ENCODE data around the gene DYNC2H1.
"Not testable (repeated sequence)": the region's sequence is repeated elsewhere in the genome, so short reads cannot be mapped to it uniquely, and the experiment has no call there.

Gene DYNC2H1

GRCh38 chr11:103111400-103111799, 2.2 kb downstream of the DYNC2H1 start:
- Mint-ChIP-seq H3K4me3 (peak overlapping the region; percentile 92 to 99 (median 97)), H3K9me3 (peaks cover 2% of the 10 kb centered on the region), H3K27ac (no peak overlapping the region), H3K36me3 (ENCODE audit: low read depth) (peaks cover 19% of the 10 kb centered on the region), H3K27me3 (ENCODE audit: low read depth) (no peaks in the 10 kb centered on the region), H3K4me1 (peaks cover 12% of the 10 kb centered on the region)
- no peak for TF ChIP-seq CTCF (IDR thresholded peaks at IDR 0.05; ENCODE audit: unreplicated experiment in 3 of 3)

DNA sequence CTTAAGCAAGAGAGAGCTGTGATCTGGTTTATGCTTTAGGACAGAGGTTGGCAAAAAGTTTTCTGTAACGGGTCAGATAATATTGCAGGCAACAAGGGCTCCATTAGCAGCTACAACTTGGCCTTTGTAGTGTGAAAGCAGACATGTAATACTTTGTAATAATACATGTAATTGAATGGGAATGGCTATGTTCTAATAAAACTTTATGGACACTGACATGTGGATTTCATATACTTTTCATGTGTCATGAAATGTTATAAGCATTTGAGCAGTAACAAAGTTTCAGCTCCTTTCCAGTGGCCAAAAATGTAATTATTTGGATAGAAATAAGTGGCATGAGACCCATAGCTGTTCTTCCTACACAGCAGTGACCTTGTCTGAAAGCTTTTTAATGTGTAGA, 3.1 kb downstream of the DYNC2H1 start:
- Mint-ChIP-seq H3K9me3 (peaks cover 2% of the 10 kb centered on the region), H3K27me3 (ENCODE audit: low read depth) (no peaks in the 10 kb centered on the region), H3K4me1 (peaks cover 12% of the 10 kb centered on the region), H3K36me3 (ENCODE audit: low read depth) (peaks cover 19% of the 10 kb centered on the region), H3K27ac (no peak overlapping the region), H3K4me3 (peak overlapping the region in 2 of 3 experiments; percentile 2 to 12)
- TF ChIP-seq CTCF (IDR thresholded peaks at IDR 0.05; ENCODE audit: unreplicated experiment in 3 of 3): no peak

DNA sequence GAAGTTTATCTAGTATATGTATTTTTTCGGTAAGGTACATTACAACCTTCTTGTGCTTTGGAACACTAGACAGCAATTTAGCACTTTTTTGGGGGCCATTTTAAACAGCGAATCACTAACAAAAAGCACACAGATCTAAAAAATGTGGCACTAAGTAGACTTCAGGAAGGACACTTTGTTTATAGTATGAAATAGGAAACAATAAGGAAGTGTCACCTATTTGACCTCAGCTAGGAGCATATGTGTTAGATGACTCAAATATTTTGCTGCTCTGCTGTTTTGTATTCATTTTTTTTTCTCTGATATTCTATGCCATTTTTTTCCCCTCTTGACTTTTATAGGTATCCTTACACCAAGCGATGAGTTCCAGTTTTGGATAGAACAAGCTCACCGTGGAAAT, 5.6 kb downstream of the DYNC2H1 start:
- H3K36me3 Mint-ChIP-seq (ENCODE audit: low read depth): peaks cover 19% of the 10 kb centered on the region
- no peak overlapping the region for H3K4me3 Mint-ChIP-seq
- peaks cover 12% of the 10 kb centered on the region for H3K4me1 Mint-ChIP-seq
- no peak for TF ChIP-seq CTCF (IDR thresholded peaks at IDR 0.05; ENCODE audit: unreplicated experiment in 3 of 3)
- H3K9me3 Mint-ChIP-seq: peaks cover 2% of the 10 kb centered on the region
- H3K27ac Mint-ChIP-seq: no peak overlapping the region
- H3K27me3 Mint-ChIP-seq (ENCODE audit: low read depth): no peaks in the 10 kb centered on the region

GRCh38 chr11:103125462-103125861, 16.2 kb downstream of the DYNC2H1 start:
- no peaks in the 10 kb centered on the region for H3K27me3 Mint-ChIP-seq (ENCODE audit: low read depth)
- H3K4me3 Mint-ChIP-seq: no peak overlapping the region
- no peaks in the 10 kb centered on the region for H3K9me3 Mint-ChIP-seq
- peaks cover 50% of the 10 kb centered on the region for H3K36me3 Mint-ChIP-seq (ENCODE audit: low read depth)
- H3K27ac Mint-ChIP-seq: no peak overlapping the region
- no peaks in the 10 kb centered on the region for H3K4me1 Mint-ChIP-seq
- TF ChIP-seq CTCF (IDR thresholded peaks at IDR 0.05; ENCODE audit: unreplicated experiment in 3 of 3): no peak

DNA sequence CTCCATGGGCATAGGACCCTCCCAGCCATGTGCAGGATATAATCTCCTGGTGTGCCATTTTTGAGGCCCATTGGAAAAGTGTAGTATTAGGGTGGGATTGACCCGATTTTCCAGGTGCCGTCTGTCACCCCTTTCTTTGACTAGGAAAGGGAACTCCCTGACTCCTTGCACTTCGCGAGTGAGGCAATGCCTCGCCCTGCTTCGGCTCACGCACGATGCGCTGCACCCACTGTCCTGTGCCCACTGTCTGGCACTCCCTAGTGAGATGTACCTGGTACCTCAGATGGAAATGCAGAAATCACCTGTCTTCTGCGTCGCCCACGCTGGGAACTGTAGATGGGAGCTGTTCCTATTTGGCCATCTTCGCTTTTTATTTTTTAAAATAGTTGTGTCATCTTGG, 32.8 kb downstream of the DYNC2H1 start:
- Mint-ChIP-seq H3K9me3 (peaks cover 10% of the 10 kb centered on the region), H3K36me3 (ENCODE audit: low read depth) (peaks cover 63% of the 10 kb centered on the region)
- H3K27me3 Mint-ChIP-seq (ENCODE audit: low read depth); H3K4me1 Mint-ChIP-seq; H3K27ac Mint-ChIP-seq; H3K4me3 Mint-ChIP-seq: not testable (repeated sequence)

GRCh38 chr11:103147627-103148026, 38.4 kb downstream of the DYNC2H1 start:
- no peaks in the 10 kb centered on the region for H3K27me3 Mint-ChIP-seq (ENCODE audit: low read depth)
- H3K36me3 Mint-ChIP-seq (ENCODE audit: low read depth): peaks cover 31% of the 10 kb centered on the region
- no peaks in the 10 kb centered on the region for H3K9me3 Mint-ChIP-seq
- no peaks in the 10 kb centered on the region for H3K4me1 Mint-ChIP-seq
- H3K4me3 Mint-ChIP-seq: no peak overlapping the region
- H3K27ac Mint-ChIP-seq: no peak overlapping the region
- no peak for TF ChIP-seq CTCF (IDR thresholded peaks at IDR 0.05; ENCODE audit: unreplicated experiment in 3 of 3)

All from nephron (organoid).